GM12875 (cell line): Measurements from ENCODE around the gene SART1.
"Not testable (repeated sequence)": the region's sequence is repeated elsewhere in the genome, so short reads cannot be mapped to it uniquely, and the experiment has no call there.

Source experiments
- H3K4me3 ChIP-seq: one replicate; pipeline ENCODE4 v1.5.1; 2011; ENCODE audit warnings: low read depth, low read length, control low read depth
- CTCF ChIP-seq: IDR thresholded peaks from 2 replicates; pipeline ENCODE4 v1.5.1; 2011; ENCODE audit warnings: low read depth, mild to moderate bottlenecking, control low read depth, inconsistent platforms, low read length, moderate library complexity, borderline replicate concordance; ENCODE audit not compliant: insufficient read depth

SART1 gene

GRCh38 chr11:66008468-66009101 is 47.1 kb downstream of the SART1 start:
- no peak for TF ChIP-seq CTCF
- H3K4me3 ChIP-seq: no peak overlapping the region

GRCh38 chr11:66010036-66010435 is 48.5 kb downstream of the SART1 start:
- H3K4me3 ChIP-seq: not testable (repeated sequence)

- no peak for TF ChIP-seq CTCF
- no peak overlapping the region for H3K4me3 ChIP-seq
These were observed 49.8 kb downstream of the SART1 start for GRCh38 chr11:66011239-66011784.

GRCh38 chr11:66011785-66012303 is 50.3 kb downstream of the SART1 start, which contains the start of gene CST6:
TSS of gene CST6 (plus strand) at chr11:66012008. CDS start at chr11:66012045, 37 bp downstream.
- H3K4me3 ChIP-seq: no peak within 1 kb of the TSS
- no peak for TF ChIP-seq CTCF

- H3K4me3 ChIP-seq: no peak overlapping the region
- TF ChIP-seq CTCF: no peak
These were observed 50.9 kb downstream of the SART1 start for GRCh38 chr11:66012371-66012945.

- no peak for TF ChIP-seq CTCF
- H3K4me3 ChIP-seq: no peak overlapping the region
These were observed 51.6 kb downstream of the SART1 start for GRCh38 chr11:66012946-66013761.

GRCh38 chr11:66013762-66014100 is 52.2 kb downstream of the SART1 start:
- no peak for TF ChIP-seq CTCF
- no peak overlapping the region for H3K4me3 ChIP-seq
